HG03196 (cell line): Measurements from ENCODE around the gene LKAAEAR1.

Experiments
- ATAC-seq: cut with Tn5 transposase; IDR thresholded peaks from one replicate; pipeline ENCODE4 v1.9.1; 2021; ENCODE audit not compliant: unreplicated experiment

Gene LKAAEAR1

DNA sequence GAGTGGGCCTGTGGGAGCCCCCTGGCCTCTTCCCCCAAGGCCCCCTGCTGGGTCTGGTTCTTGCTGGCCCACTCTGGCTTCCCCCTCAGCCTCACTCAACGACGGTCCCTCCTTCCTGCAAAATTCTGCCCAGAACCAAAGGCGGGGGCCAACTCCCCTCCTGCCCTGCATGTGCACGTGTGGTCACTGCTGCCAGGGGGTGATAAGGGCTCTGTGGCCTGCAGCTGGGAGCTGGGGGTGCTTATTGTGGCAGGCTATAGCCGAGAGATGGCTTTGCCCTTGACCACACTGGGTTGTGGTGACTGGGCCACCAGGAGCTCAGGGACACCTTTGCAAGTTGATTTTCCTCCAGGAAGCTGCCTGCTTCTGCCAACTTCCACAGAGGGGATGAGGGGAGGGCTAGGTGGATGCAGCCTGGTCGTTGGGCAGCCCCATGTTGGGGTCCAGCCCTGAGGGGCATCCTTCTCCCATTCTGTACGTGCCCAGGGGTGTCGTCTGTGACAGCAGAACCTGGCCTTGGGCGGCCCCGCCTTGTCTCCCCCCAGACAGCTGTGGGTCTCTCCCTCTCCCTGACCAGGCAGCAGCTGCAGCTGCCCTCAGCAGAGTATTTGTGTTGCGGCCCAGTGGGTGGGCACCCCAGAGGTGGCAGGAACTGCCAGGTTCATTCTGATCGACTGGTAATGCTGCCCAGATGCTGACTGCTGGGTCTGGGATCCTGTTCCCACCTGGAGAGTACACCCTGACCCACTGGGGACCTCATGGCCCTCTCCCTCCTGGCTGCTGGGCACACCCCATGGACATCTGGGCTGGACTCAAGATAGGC lies 15.6 kb downstream of the LKAAEAR1 start:
- no peak for ATAC-seq

DNA sequence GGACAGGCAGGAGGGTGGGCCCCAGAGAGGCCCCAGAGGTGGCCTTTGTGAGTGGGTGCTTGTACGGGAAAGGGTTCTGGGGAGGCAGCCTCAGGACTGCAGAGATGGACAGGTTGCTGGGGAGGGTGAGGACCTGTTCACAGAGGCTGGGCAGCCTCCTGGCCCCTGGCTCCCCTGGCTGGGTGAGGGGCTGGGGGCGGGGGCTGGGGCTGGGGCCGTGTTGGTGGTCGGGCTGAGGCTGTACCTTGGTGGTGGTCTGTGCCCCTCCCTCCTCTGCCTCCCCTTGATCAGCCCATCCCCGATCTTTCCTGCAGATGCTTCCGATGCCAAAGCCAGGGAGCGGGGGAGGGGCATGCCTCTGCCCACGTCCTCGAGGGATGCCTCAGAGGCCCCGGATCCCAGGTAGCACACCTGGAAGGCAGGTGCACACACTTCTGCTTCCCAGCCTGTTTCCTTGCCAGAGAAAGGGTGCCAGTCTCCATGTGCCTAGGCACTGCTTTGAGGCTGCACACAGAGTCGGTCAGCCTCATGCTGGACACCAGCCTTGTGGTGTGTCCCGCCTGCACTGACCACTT lies 16.4 kb downstream of the LKAAEAR1 start:
- ATAC-seq, result no peak

DNA sequence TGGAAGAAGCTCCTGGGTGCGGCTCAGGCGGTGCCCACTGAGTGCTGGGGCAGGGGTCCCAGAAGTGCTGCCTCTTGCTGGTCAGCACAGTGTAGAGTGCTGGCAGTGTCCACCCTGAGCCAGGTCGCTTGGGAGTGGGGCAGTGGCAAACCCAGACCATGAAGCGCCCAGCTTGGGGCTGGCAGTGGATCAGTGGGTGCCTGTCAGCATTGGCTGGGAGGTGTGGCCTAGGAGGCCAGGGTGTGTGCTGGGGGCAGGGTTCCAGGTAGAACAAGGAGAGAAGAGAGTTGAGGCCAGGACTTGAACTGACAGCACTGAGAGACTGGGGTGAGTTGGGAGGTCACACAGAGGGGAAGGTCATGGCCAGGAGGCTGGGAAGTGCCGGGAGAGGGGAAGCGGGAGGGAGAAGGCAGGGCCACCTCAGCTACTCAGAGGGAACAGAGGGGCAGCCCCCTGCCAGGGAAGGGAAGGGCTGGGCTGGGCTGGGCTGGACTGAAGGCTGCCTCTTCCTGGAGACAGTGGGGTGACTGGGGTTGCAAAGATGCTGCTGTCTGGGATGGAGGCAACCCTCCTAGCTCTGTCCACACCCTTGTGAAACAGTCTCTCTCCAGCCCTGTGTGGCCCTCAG lies 17.1 kb downstream of the LKAAEAR1 start:
- ATAC-seq, result no peak

DNA sequence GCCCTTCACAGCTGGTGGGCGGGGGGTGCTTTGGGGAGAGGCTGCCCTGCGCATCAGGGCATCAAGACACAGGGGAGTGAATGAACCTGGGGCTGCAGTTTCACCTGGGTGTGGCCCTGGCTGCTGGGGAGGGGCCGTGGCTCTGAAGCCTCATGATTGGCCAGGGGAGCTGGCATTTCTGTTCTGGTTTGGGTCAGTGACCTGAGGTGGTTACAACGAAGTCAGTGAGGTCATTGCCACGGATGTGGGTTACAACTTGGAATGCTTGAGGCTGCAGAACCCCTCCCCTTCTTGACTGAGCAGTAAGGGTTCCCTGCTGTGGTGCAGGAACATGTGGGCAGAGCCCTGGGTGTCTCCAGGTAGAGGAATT lies 18.2 kb downstream of the LKAAEAR1 start:
- peak; percentile 34 for ATAC-seq

DNA sequence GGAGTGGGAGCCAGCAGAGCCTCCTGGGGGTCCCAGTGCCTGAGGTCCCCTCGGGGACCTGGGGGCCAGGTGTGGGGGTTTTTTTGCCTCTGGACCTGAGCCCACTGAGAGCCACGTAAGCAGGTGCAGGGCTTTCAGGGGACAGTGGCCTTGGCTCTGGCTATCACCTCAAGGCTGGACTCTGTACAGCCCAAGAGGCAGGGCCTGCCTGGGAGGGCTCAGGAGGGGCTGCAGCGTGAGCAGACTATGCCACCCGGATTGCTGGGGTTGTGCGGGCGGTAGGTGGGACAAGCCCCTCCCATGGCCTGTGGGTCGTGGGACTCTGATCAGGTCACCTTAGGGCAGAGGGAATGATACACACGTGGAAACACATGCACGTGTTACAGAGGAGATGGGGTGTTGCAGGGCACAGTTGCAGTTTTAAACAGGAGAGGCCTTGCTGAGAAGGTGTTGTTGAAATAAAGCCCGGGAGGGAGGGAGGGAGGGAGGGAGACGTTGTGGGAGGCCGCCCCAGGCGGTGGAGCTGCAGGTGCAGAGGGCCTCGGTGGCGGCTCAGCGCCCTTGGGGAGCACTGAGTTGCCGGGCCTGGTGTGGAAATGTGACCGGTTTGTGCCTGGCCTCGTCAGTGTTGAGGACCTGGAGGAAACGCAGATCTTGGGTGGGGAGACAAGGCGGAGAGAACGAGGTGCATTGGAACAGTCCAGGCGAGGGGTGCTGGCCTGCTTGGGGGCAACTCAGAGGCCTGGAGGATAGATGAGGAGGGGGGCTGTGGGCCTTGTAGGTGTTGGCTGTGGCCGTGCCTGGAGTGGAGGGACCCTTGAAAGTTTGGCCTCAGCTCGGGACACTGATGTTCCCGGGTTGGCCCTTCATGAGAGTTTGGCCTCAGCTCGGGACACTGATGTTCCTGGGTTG lies 18.9 kb downstream of the LKAAEAR1 start:
- no peak for ATAC-seq

DNA sequence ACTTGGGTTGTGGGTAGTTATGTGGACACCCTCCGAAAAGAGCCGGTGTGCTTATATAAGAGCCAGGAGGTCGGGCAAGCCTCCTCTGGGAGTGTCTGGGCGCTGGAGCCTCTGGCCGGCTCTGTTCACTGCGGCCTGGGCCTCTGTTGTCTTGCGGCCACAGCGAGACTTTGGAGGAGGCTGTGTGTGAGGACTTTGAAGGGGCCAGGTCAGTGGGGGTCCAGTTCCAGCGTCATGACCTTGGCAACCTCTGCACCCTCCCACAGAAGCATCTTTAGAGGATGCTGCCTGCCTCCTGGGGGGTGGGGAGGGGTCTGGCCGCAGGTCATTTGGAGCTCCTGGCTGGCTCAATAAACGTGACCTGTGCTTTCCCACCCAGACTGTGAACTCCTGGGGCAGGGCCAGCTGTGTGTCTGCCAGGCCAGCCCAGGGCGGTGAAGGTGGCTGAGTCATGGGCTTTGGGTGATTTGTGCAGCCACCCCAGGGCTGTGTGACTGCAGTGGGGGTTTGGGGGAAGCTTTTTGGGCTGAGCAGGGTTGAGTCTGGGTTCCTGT lies 20.0 kb downstream of the LKAAEAR1 start:
- no peak for ATAC-seq

DNA sequence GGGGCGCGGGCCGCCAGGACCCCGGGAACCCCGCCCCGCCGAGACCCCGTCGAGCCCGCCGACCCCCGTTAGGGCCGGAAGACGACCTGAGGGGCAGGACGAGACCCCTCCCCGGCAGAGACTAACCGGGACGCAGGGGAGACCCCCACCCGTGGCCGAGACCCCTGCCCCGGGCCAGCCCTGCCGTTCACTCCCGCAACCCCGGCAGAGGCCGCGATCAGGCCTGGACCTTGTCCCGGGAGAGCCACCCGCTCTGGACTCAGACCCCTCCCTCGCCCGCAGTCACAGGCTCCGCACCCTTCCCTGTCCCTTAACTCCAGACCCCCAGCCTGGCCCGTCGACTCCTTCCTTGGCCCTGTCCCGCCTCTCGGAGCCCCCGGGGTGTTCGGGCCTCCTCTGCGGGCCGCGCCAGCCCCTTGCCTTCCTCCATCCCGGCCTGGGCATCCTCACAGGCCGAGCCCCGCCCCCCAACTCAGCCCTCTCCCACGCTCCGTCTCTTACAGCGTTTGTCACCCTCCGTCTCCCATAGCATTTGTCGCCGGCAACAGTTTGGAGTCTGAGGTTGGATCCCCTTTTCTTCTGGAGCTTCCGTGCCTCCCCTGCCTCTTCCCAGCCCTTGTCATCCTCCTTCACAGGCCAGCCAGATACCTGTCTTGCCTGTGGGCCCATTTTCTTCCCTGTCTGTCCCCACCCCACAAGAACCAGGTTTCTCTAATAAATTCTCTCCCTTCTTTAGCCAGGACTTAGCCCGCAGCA lies 20.6 kb downstream of the LKAAEAR1 start:
- no peak for ATAC-seq

DNA sequence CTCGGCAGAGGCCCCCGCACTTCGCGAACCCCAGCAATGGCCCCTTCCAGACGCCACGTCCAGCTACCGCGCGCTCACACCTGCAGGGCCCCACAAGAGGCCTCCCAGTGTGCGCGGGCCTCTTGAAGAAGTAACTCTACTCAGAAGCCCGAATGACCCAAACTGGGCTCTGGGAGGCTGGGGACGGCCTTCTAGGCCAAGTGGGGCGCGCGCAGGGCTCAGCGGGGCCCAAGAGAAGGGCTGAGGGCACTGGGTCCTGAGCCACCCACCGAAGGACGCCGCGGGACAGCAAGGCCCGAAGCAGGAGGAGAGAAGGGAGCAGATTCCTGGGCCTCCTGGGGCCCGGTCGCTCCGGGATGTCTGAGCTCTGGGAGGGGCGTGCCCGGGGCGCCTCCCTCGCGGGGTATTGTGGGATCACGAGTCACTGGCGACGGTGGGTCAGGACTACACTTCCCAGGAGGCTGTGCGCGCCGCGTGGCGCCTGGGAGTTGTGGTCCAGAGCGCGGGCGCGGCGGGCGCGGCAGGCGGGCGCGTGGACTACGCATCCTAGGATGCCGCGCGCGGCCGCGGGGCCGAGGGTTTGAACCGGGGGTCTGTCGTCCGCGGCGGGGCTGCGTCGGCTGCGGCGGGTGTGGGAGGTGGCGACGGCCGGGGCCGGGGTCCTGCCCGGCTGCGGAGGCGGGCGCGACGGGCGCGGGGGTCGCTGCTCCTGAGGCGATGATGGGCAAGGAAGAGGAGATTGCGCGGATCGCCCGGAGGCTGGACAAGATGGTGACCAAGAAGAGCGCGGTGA lies 21.4 kb downstream of the LKAAEAR1 start, which contains the start of gene TCEA2:
Gene TCEA2 (plus strand): TSS at position 603 of the 793 bp plus-strand sequence. CDS start 115 bp downstream, at position 718.
- peak; percentile 74 for ATAC-seq

DNA sequence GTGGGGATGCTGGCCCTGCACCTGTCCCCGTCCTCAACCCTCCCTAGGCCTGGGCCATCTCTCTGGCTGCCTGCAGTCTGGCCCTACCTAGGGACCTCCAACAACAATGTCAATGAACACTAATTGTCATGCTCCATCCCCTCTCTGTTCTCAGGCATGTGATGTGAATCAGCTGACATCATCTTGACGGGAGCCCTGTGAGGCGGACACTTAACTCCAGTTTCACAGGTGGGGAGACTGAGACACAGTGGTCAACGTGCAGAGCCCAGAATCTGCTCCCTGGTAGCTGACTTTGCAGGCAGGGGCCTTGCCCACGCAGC lies 22.0 kb downstream of the LKAAEAR1 start:
- no peak for ATAC-seq

DNA sequence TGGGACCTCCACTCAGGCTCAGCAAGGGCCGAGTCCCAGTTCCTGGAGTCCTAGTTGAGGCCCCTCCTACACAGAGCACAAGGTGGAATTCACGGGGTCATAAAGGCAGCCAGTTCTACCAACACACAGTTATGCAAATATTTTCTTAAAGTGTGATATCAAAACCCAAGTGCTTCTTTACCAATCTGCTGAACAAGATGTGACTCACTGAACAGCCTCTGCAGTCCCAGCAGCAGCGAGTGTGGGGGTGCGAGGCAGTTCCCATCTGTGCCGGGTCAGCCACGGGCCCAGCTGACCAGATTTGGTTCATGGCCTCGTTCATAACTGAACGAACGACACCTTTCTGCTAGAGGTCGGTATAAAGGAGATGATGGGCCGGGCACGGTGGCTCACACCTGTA lies 25.7 kb downstream of the LKAAEAR1 start:
- no peak for ATAC-seq

DNA sequence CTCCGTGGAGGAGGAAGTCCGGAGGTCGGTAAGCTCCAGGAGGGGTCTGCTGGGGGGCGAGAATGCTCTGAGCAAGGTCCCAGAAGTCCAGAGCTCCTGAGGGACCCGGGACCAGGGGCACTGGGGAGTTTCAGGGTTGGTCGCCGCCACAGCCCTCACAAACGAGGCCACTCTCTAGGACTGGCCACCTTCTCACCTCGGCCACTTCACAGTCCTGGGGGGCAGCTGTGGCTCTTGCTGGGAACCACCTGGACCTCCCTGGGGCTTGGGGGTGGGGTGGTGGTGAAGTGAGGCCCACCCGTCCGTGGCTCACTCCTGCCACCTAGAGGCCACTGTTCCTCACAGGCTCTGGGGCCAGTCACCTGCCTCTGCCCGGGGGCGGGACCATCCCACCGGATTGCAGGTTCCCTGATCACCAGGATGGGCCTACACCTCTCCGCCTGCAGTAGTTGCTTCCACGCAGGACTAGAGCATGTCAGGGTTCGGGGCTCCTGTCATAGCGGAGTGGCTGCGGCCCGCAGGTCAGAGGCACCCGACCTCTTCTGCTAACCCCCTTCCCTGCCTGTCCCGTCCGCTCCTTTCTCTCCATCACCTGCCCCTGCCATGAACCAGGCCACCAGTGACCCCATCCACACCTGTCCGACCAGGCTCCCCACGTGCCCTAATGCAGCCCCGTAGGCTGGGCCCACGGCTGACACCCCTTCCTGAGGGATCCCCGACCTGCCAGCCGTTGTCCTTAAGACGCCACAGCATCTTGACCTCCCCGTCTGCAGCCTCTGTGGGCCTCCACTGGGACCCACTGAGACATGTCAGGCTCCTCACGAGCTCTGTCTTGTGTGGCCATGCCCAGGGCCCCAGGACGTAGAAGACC lies 26.3 kb downstream of the LKAAEAR1 start:
- no peak for ATAC-seq

DNA sequence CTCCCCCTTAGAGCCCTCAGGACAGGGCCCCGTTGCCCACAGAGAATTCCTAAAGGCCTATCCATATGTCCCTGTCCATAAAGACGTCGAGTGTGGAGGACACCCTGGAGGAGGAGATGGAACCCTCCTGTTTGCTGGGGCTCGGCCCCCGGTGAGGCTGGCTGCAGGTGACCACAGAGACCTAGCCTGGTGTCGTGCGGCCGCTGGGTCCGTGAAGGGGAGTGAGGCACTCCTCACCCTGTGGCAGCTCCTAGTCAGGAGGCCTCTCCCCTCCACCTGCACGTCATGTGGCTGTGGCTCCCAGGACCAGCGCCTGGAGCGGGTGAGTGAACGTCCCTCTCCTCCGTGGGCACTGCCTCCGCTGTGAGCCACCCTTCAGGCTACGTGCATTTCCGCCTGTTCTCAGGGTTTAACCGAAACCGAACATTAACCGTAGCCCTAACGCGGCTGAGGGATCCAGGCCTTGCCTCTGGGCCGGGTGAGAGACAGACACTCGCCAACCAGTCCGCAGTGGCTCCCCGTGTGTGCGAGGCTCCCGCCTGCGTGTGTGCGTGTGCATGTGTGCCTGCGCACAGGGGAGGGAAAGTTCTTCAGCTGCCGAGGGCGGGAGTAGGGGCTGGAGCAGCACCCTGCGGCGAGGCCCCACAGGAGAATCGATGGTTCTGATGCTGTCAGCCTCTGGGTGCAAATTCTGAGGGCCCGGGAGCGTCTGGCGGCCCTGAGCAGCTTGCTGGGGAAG lies 27.1 kb downstream of the LKAAEAR1 start:
- ATAC-seq, result no peak

DNA sequence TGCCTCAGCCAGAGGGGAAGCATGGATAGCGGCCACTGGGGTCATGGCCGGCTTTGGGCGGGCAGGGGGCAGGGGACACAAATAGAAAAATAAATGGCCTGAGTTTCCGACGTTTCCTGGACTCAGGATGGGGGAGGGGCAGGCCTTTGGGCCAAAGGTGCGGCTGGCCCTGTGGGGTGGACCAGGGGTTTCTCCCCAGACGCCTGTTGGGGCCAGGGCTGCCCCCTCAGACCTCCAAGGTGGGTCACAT lies 27.6 kb downstream of the LKAAEAR1 start:
- ATAC-seq, result no peak

DNA sequence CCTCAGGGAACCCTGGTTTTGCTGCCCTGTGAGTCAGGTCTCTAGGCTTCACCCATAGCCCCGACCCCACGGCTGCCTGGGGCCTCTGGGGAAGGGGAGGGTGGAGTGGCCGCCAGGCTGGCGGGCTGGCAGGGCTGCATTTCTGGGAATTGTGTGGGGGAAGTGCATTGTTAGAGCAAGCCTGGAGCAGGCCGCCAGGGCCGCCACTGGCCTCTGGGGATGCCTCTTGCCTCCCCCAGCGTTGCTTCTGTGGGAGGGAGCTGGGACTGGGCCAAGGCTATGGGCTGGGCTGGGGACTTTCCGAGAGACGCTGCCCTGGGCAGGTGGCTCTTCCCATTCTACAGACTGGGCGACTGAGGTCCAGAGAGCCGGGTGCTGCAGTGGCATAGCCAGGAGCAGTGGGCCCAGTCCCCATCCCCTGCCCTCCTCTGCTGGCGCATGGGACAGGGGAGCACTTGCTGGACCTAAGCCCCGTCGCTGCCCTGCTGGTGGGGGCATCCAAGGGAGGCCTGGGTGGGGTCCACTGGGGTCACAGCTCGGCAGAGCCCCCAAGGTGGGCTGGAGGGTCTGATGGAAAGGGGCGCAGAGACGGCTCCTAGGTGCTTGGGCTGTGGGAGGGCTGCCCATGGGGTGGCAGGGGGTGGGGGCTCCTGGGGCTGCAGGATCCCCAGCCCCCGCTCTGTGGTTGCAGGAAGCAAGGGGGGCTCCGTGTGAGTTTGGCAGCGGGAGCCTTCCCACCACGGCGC lies 28.1 kb downstream of the LKAAEAR1 start:
- ATAC-seq, result no peak

DNA sequence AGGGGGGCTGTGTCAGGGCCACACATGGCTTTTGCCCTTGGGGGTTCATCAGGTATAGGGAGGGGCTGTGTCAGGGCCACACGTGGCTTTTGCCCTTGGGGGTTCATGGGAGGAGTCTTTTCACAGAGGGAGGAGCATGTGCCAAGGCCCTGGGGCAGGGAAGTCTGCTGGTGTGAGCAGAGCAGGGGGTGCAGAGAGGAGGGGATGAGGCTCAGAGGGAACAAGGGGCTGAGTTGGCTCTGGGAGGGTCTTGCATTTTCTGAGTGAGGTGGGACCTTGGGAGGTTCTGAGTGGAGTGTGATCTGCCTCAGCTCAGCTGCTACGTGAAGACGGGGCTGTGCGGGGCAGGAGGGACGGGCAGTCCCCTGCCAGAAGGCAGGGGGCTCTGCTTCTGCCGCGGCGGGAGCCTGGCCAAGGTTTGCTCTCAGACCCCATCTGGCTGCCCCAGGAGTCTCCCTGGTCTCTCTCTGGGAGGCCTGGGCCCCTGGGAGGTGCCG lies 28.8 kb downstream of the LKAAEAR1 start:
- no peak for ATAC-seq

DNA sequence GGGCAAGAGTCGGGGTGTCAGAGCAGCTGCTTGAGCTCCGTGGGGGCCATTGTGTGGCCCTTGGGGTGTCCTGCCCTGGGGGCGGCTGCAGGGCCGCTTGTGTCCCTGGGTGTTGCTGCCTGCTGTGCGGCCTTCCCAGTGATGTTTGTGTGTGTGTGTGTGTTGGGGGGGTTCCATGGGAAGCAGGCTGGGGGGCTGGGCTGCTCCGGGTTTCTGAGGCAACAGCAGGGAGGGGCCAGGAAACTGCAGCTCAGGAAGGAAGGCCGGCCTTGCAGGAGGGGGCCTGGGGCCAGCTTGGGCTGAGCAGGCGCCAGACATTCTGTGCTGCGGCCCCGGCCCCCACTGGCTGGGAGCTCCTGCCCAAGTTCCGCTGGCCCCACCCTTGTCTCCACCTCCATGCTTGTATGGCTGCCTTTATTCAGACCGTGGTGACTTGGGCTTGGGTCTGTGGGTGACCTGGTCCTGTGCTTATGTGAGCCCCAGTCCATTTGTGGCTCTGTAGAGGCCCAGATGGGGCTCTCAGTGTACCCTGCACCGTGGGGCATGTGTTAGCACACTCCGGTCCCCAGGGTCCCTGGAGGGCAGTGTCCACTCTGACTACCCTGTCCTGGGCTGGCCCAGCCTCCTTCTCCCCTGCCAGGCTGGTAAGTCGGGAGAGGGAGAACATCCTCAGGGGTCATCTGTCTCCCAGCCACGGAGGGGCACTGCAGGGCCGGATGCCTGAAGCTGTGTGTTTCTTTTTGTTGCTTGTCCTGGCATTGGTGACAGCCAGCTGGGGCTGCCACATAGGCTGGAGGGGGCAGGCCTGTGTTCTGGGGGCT lies 30.1 kb downstream of the LKAAEAR1 start:
- no peak for ATAC-seq
